ENCODE data around the gene RAD18.

RAD18 gene

GRCh38 chr3:8968375-8968882, 5.2 kb upstream of the RAD18 start:
- TF ChIP-seq CTCF (IDR thresholded peaks at IDR 0.05; ENCODE audit: insufficient read depth, low read length, poor library complexity, severe bottlenecking): no peak
- no peaks in the 10 kb centered on the region for H3K36me3 ChIP-seq (ENCODE audit: control insufficient read depth, insufficient read depth, low read length)
- H3K27me3 ChIP-seq (replicated peaks; ENCODE audit: control insufficient read depth, insufficient read depth, low read length): no peaks in the 10 kb centered on the region
- no peak overlapping the region for H3K4me3 ChIP-seq (replicated peaks; ENCODE audit: low read depth, low read length)
- no peak for DNase-seq (ENCODE audit: extremely low read depth, insufficient read length)

GRCh38 chr3:8967553-8967952, 4.3 kb upstream of the RAD18 start:
- TF ChIP-seq CTCF (IDR thresholded peaks at IDR 0.05; ENCODE audit: insufficient read depth, low read length, poor library complexity, severe bottlenecking): no peak
- Histone ChIP-seq H3K27me3 (replicated peaks; ENCODE audit: control insufficient read depth, insufficient read depth, low read length) (no peaks in the 10 kb centered on the region), H3K36me3 (ENCODE audit: control insufficient read depth, insufficient read depth, low read length) (no peaks in the 10 kb centered on the region), H3K4me3 (replicated peaks; ENCODE audit: low read depth, low read length) (no peak overlapping the region)
- DNase-seq (ENCODE audit: extremely low read depth, insufficient read length): no peak

GRCh38 chr3:8966820-8967348, 3.6 kb upstream of the RAD18 start:
- Histone ChIP-seq H3K27me3 (replicated peaks; ENCODE audit: control insufficient read depth, insufficient read depth, low read length) (no peaks in the 10 kb centered on the region), H3K36me3 (ENCODE audit: control insufficient read depth, insufficient read depth, low read length) (no peaks in the 10 kb centered on the region), H3K4me3 (replicated peaks; ENCODE audit: low read depth, low read length) (no peak overlapping the region)
- TF ChIP-seq CTCF (IDR thresholded peaks at IDR 0.05; ENCODE audit: insufficient read depth, low read length, poor library complexity, severe bottlenecking): no peak
- no peak for DNase-seq (ENCODE audit: extremely low read depth, insufficient read length)

DNA sequence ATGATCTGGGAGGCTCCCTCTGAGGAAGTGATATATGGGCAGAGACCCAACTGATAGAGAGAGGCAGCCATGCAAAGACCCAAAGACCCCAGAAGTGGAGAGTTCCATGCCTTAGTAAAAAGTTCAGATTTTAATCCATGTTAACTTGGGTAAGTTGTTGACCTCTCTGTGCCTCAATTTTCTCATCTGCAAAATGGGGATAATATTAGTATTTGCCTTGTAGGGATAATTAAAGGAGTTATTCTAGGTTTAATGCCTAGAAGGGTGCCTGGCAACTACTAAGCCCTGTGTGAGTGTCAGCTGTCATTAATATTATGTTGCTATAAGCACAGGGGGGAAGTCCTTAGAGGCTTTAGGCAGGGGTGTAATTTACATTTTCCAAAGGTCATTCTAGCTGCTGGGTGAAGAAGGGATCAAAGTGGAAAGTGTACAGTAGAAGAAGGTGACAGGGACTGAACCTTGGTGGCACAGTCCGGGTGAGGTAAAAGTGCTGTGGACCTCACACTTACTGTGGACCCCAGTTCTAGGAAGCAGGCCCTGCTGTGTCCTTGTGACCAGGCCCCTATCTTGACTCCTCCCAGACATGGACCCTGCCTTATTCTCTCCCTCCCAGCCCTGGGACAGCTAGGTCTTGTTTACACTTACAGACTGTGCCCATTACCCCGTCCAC, 3.0 kb upstream of the RAD18 start:
- DNase-seq (ENCODE audit: extremely low read depth, insufficient read length): no peak
- Histone ChIP-seq H3K36me3 (ENCODE audit: control insufficient read depth, insufficient read depth, low read length) (no peaks in the 10 kb centered on the region), H3K27me3 (replicated peaks; ENCODE audit: control insufficient read depth, insufficient read depth, low read length) (no peaks in the 10 kb centered on the region), H3K4me3 (replicated peaks; ENCODE audit: low read depth, low read length) (no peak overlapping the region)
- TF ChIP-seq CTCF (IDR thresholded peaks at IDR 0.05; ENCODE audit: insufficient read depth, low read length, poor library complexity, severe bottlenecking): no peak

DNA sequence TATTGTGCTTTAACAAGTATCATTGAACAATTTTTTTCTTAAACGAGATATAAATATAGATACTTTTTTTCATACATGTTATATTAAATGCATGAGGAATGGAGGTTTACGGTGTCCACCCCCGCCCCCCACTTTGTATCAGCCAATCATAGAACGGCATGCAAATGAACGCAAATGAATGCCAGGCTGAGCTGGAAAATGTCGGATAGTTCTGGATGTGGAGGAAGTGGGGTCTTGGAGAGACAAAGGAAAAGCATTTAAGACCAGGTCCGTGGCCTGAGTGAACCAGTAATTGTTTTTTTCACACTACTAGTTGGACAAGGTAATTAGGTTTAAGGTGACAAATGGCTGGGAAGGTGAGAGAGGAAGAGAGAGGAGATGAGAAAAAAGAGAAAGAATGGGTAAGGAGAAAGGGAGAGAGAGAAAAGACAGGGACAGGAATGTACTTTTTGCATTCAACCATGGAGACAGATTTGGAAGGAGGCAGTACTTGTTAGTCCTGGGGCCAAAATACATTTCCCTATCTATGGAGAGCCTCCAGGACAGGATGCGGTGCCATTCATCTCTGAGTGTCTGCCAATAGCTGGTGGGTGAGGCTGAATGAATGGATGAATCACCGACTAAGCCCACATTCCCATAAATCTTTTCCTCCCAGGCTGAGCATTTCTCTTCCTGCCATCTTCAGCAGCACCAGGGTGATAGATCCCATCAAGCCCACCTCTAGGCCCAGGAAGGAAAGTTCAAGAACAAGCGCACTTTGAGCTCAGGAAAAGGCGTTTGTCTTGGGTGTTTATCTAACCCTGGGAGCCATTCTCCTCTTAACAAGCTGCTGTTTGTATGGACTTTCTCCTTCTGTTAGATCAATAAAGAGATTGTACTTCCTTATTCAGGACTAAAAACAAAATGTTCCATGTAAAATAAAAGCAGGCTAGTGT, 1.4 kb upstream of the RAD18 start:
- no peak for DNase-seq (ENCODE audit: extremely low read depth, insufficient read length)
- Histone ChIP-seq H3K36me3 (ENCODE audit: control insufficient read depth, insufficient read depth, low read length) (no peaks in the 10 kb centered on the region; the same call in 1 of the 2 replicates), H3K4me3 (replicated peaks; ENCODE audit: low read depth, low read length) (no peak overlapping the region), H3K27me3 (replicated peaks; ENCODE audit: control insufficient read depth, insufficient read depth, low read length) (no peaks in the 10 kb centered on the region)
- no peak for TF ChIP-seq CTCF (IDR thresholded peaks at IDR 0.05; ENCODE audit: insufficient read depth, low read length, poor library complexity, severe bottlenecking)
